Heart right ventricle (tissue), 16 donors: ENCODE results near the gene SGCG. TPM values are rescaled to one million over a fixed set of nuclear protein-coding genes. Genes with fewer than 3 reads are reported as not detected.
"Not testable (repeated sequence)": the region's sequence is repeated elsewhere in the genome, so short reads cannot be mapped to it uniquely, and the experiment has no call there.

Source experiments
- ATAC-seq, 8 donors: fragments of 200-7000 bp; cut with Tn5 transposase; one replicate each; pipeline ENCODE4 v1.9.1; 2020; ENCODE audit warnings: mild to moderate bottlenecking in 8 of 8, moderate library complexity in 8 of 8, moderate number of reproducible peaks in 1 of 8
- DNase-seq, 2 donors: peaks; one replicate each; pipeline ENCODE4 v3.0.0-alpha.2; 2020
- H3K27ac ChIP-seq, 10 donors: fragments of 200-600 bp; sonication (generic) in 2 of 10; one replicate each; pipeline versions ENCODE4 v1.5.0 to v1.8.0; 2020 to 2022; ENCODE audit warnings: mild to moderate bottlenecking in 3 of 10
- H3K27me3 ChIP-seq, 7 donors: fragments of 200-600 bp; one replicate each; pipeline ENCODE4 v1.8.0; 2021 to 2022; ENCODE audit warnings: mild to moderate bottlenecking in 2 of 7
- H3K36me3 ChIP-seq, 9 donors: fragments of 200-600 bp; sonication (generic) in 1 of 9; one replicate each; pipeline versions ENCODE4 v1.5.0 to v1.8.0; 2020 to 2022; ENCODE audit warnings: mild to moderate bottlenecking in 2 of 9
- H3K4me1 ChIP-seq, 9 donors: fragments of 200-600 bp; sonication (generic) in 1 of 9; one replicate each; pipeline versions ENCODE4 v1.5.0 to v1.8.0; 2020 to 2022; ENCODE audit warnings: mild to moderate bottlenecking in 4 of 9
- H3K4me3 ChIP-seq, 10 donors: fragments of 200-600 bp; sonication (generic) in 2 of 10; one replicate each; pipeline versions ENCODE4 v1.5.0 to v1.8.0; 2020 to 2022; ENCODE audit warnings: mild to moderate bottlenecking in 7 of 10, moderate library complexity in 2 of 10
- H3K9me3 ChIP-seq, 11 donors: fragments of 200-600 bp in 10 of 11; sonication (generic) in 2 of 11; one replicate each; pipeline versions ENCODE4 v1.5.0 to v1.8.0; 2013 to 2022; ENCODE audit warnings: mild to moderate bottlenecking in 2 of 11, control low read depth in 1 of 11, moderate library complexity in 1 of 11
- WGBS, 2 donors: extraction: QIAGEN DNeasy Blood & Tissue Kit; methylation state at CpG; one replicate each; pipeline ENCODE4 v1.1.7; 2013; ENCODE audit warnings: inconsistent platforms in 1 of 2; 5-methylcytosine and 5-hydroxymethylcytosine counted together
- intact Hi-C, 10 donors: fragments of 100-400 bp; cut with DNase I; formaldehyde crosslinking; loops; one replicate each; pipeline versions ENCODE4 v1.11.1 to v1.14.2; 2022
- polyA plus RNA-seq, 2 donors: library from polyadenylated mRNA; stranded (reverse); fragments of 200-250 nt; gene quantifications; one replicate each; pipeline ENCODE4 v1.2.3, GENCODE V29; 2013
- total RNA-seq, 10 donors: library from RNA; stranded (reverse); fragmentation: NEBNext Ultra II Directional in 3 of 10; extraction: Animal tissue kit (Norgen Biotek cat#: 25700) in 3 of 10; gene quantifications; one replicate each; pipeline versions ENCODE4 v1.2.1 to v1.2.4, GENCODE V29; 2021 to 2023
- TF ChIP-seq, protein P1 (sequence below), 9 donors: fragments of 200-600 bp; sonication (generic) in 2 of 9; IDR thresholded peaks; one replicate each; pipeline versions ENCODE4 v1.5.0 to v1.8.0; 2021 to 2022; ENCODE audit warnings: antibody characterized with exemption in 9 of 9, mild to moderate bottlenecking in 5 of 9, moderate library complexity in 1 of 9
- donor health status: Arrhythmogenic right ventricular cardiomyopathy.
- donor health status: ischemic (EF 13 %, LVEDD 7.1; RV severe dilation, severe dysfunction).
- donor health status: healthy with polysubstance abuse.
- donor health status: DM: no; HTN: yes; CAD: no.
- donor health status: DM: no; HTN: no; CAD: no.
- donor health status: ischemic (EF 25% LVEDD 6.9; RV normal size, moderate dysfunction).
- donor health status: ischemic (EF 25% LVEDD 5.7; RV mildly dilated, moderate dysfunction).
- donor health status: healthy.
- donor health status: DM: yes; HTN: yes; CAD: no.
- donor health status: Ischemic cardiomyopathy.
- donor health status: ischemic (EF 35%, LVEDD 5.7; RV mildly dilated, moderate dysfunction).
- donor health status: nonischemic (EF 11% LVEDD 7.7; RV severe dilation, severe dysfunction).
- donor health status: DM: yes; HTN: yes; CAD: no.
- donor health status: PGD.
- donor health status: ischemic (EF 29% LVEDD 5.4; RV normal size, mild dysfunction).
- donor health status: nonischemic (EF 23%, LVEDD 6.1; RV moderate dilation, normal function).

Gene SGCG
- total and polyA plus RNA-seq, 12 donors = 26.9 to 191 (median 149) TPM

DNA sequence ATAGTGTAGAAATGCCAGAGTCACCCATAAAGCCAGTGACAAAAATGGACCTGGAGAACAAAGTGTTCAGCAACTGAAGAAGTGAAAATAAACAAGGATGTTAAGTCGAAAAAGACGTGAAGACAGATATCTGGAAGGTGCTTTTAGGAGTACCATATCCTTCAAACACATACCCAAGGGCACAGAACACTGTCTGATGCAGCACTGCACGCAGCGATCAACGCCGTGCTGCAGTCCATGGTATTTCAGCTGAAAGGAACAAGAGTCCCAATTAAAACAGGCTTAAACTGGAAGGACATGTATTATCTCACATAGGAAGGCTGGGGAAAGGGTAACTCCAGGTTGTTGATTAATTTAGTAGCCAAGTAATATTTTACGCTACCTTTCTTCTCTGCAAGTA, 108.2 kb downstream of the SGCG start:
- intact Hi-C loops = no loop called here
- DNase-seq (no peak), ATAC-seq (peak in 7 of 8 donors; percentile 56 to 88 (median 80))
- Histone ChIP-seq H3K4me3 (no peak overlapping the region), H3K27ac (peak overlapping the region in 6 of 10 donors; percentile 26 to 76 (median 54)), H3K36me3 (peaks cover 0 to 5% (median 0%) of the 10 kb centered on the region in 9 donors), H3K9me3 (no peaks in the 10 kb centered on the region), H3K4me1 (peaks cover 3 to 30% (median 17%) of the 10 kb centered on the region in 9 donors), H3K27me3 (no peaks in the 10 kb centered on the region)
- TF ChIP-seq, protein P1, sequence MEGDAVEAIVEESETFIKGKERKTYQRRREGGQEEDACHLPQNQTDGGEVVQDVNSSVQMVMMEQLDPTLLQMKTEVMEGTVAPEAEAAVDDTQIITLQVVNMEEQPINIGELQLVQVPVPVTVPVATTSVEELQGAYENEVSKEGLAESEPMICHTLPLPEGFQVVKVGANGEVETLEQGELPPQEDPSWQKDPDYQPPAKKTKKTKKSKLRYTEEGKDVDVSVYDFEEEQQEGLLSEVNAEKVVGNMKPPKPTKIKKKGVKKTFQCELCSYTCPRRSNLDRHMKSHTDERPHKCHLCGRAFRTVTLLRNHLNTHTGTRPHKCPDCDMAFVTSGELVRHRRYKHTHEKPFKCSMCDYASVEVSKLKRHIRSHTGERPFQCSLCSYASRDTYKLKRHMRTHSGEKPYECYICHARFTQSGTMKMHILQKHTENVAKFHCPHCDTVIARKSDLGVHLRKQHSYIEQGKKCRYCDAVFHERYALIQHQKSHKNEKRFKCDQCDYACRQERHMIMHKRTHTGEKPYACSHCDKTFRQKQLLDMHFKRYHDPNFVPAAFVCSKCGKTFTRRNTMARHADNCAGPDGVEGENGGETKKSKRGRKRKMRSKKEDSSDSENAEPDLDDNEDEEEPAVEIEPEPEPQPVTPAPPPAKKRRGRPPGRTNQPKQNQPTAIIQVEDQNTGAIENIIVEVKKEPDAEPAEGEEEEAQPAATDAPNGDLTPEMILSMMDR (IDR thresholded peaks at IDR 0.05) = no peak
- 36 to 42% methylated on average over 7 of the region's 7 CpGs for whole genome bisulfite sequencing, 2 donors

DNA sequence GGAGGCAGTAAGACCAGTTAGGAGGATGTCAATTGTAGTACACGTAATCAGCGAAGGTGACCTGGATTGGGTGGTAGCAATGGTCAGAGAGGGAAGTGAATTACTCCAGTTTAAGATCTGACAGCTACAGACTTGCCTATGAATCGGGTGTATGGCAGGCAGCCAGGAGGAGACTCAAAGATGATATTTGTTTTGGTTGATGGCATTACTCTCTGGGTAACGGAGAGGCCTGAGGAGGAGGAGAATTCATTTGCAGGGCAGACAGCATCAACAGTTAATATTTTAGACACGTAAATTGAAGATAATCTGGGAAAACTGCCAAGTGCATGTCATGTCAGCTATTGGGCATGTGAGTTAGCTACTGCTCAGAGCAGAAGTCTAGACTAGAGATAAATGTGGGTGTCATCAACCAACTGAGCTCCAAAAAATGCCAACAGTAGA, 109.2 kb downstream of the SGCG start:
- Histone ChIP-seq H3K4me3 (no peak overlapping the region), H3K36me3 (peaks cover 0 to 4% (median 0%) of the 10 kb centered on the region in 9 donors), H3K4me1 (peaks cover 3 to 30% (median 17%) of the 10 kb centered on the region in 9 donors), H3K27me3 (no peaks in the 10 kb centered on the region), H3K27ac (peak overlapping the region in 6 of 10 donors; percentile 11 to 76 (median 59)), H3K9me3 (no peaks in the 10 kb centered on the region)
- ATAC-seq (peak; percentile 46 to 93 (median 85)), DNase-seq (peak in 1 of 2 donors; percentile 49)
- intact Hi-C loops = no loop called here
- TF ChIP-seq, protein P1 (IDR thresholded peaks at IDR 0.05) = no peak
- 29 to 40% methylated on average over 5 of the region's 5 CpGs for WGBS, 2 donors

DNA sequence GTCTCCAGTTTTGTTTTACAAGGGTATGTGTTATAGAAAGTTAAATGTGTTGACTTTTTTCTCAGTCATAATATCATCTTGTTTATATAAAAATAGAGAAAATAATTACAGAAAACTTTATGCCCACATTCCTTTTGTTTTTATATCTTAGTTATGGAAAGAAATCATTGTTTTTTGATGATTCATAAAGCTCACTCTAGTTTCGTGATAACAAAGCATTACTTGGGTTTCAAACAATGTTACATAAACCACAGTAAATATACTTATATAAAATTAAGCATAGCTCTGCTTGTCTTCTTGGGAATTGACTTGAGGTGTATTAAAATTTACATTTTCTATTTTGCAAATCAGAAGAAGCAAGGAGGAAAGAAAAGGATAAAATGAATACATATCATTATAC, 111.8 kb downstream of the SGCG start:
- intact Hi-C loops = no loop called here
- Histone ChIP-seq H3K27me3 (no peaks in the 10 kb centered on the region), H3K9me3 (no peaks in the 10 kb centered on the region), H3K4me1 (peaks cover 3 to 30% (median 17%) of the 10 kb centered on the region in 9 donors), H3K27ac (no peak overlapping the region), H3K36me3 (peaks cover 0 to 17% (median 0%) of the 10 kb centered on the region in 9 donors), H3K4me3 (no peak overlapping the region)
- TF ChIP-seq, protein P1 (IDR thresholded peaks at IDR 0.05) = no peak
- ATAC-seq = no peak
- DNase-seq = no peak
- 80 to 84% methylated on average over 1 of the region's 1 CpG for WGBS, 2 donors

GRCh38 chr13:23314837-23315236, 134.1 kb downstream of the SGCG start:
- DNase-seq, H3K27ac ChIP-seq, H3K36me3 ChIP-seq, H3K4me3 ChIP-seq, H3K27me3 ChIP-seq, H3K9me3 ChIP-seq, ATAC-seq, intact Hi-C loops: not testable (repeated sequence)
- 91 to 92% methylated on average over 6 of the region's 6 CpGs for WGBS, 2 donors
- peaks cover 0 to 11% (median 10%) of the 10 kb centered on the region in 9 donors for H3K4me1 ChIP-seq

DNA sequence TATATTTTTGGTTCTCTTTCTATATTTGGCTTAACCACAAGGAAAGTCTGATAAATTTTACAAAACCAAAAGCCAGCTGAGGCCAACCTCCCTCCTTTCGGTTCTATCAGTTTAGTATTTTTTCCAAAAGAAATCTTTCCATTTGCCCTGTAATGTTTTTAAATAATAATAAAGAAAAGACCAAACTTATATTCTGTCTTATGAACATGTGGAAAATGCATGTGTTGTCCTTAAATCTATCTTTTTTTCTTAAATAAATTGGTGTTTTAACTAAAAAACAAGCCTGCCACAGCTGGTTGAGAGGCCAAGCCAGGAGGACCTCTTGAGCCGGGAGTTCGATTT, 139.1 kb downstream of the SGCG start:
- DNase-seq (no peak), ATAC-seq (no peak)
- intact Hi-C loops = no loop called here
- Histone ChIP-seq H3K4me3 (no peak overlapping the region), H3K36me3 (peaks cover 0 to 4% (median 0%) of the 10 kb centered on the region in 9 donors), H3K4me1 (peaks cover 0 to 35% (median 16%) of the 10 kb centered on the region in 9 donors), H3K9me3 (no peaks in the 10 kb centered on the region), H3K27me3 (no peaks in the 10 kb centered on the region), H3K27ac (peak overlapping the region in 2 of 10 donors; percentile 4 to 58)
- WGBS, 2 donors = 80% methylated on average over 3 of the region's 3 CpGs
- TF ChIP-seq, protein P1 (IDR thresholded peaks at IDR 0.05) = no peak
